ENCODE measurements around the gene STMN3. TPM values are rescaled to one million over a fixed set of nuclear protein-coding genes. Genes with fewer than 3 reads are reported as not detected.
"Not testable (repeated sequence)": the region's sequence is repeated elsewhere in the genome, so short reads cannot be mapped to it uniquely, and the experiment has no call there.

The STMN3 gene
- total RNA-seq, 4 donors from 2014 or later: 7.6 to 17.4 (median 12.0) TPM

- ATAC-seq (ENCODE audit: low FRiP score) (no peak), DNase-seq (ENCODE audit: low spot score) (no peak)
- no peak for TF ChIP-seq CTCF (IDR thresholded peaks at IDR 0.05)
These were observed 16.2 kb downstream of the STMN3 start for GRCh38 chr20:63636752-63637628.

GRCh38 chr20:63635431-63636141, 17.6 kb downstream of the STMN3 start:
- no peak for TF ChIP-seq CTCF (IDR thresholded peaks at IDR 0.05)
- DNase-seq (ENCODE audit: low spot score): no peak
- no peak for ATAC-seq (ENCODE audit: low FRiP score)

DNA sequence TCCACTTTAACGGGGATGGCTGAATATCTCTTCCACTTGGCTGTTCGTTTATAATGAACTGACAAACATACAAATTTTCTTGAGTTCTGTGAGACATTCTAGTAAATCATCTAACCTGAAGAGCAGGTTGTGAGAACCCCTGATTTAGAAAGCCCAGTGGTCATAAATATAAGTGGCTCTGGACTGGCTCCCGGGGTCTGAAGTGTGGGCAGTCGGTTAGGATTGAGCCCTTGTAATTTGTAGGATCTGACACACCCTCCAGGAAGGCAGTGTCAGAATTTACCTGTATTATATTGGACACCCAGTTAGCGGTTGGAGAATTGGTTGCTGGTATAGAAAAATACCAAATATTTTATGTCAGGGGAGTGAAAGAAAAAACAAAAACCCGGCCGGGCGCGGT, 19.5 kb downstream of the STMN3 start:
- no peak for TF ChIP-seq CTCF (IDR thresholded peaks at IDR 0.05)
- DNase-seq (ENCODE audit: low spot score) (no peak), ATAC-seq (ENCODE audit: low FRiP score) (no peak)

DNA sequence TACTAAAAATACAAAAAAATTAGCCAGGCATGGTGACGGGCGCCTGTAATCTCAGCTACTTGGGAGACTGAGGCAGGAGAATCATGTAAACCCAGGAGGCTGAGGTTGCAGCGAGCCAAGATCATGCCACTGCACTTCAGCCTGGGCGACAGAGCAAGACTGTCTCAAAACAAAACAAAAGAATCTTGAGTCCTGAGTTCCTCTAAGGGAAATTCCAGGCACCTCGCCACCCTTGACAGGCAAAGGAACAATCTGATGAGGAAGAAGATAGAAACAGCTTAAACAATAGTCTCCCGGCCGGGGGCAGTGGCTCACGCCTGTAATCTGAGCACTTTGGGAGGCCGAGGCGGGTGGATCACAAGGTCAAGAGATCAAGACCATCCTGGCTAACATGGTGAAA, 21.8 kb downstream of the STMN3 start:
- not testable (repeated sequence) for DNase-seq (ENCODE audit: low spot score); ATAC-seq (ENCODE audit: low FRiP score)

GRCh38 chr20:63630956-63631355, 22.3 kb downstream of the STMN3 start:
- DNase-seq (ENCODE audit: low spot score); ATAC-seq (ENCODE audit: low FRiP score): not testable (repeated sequence)

GRCh38 chr20:63628246-63628975, 24.8 kb downstream of the STMN3 start:
- DNase-seq (ENCODE audit: low spot score): no peak
- TF ChIP-seq CTCF (IDR thresholded peaks at IDR 0.05): no peak
- peak; percentile 37 for ATAC-seq (ENCODE audit: low FRiP score)

DNA sequence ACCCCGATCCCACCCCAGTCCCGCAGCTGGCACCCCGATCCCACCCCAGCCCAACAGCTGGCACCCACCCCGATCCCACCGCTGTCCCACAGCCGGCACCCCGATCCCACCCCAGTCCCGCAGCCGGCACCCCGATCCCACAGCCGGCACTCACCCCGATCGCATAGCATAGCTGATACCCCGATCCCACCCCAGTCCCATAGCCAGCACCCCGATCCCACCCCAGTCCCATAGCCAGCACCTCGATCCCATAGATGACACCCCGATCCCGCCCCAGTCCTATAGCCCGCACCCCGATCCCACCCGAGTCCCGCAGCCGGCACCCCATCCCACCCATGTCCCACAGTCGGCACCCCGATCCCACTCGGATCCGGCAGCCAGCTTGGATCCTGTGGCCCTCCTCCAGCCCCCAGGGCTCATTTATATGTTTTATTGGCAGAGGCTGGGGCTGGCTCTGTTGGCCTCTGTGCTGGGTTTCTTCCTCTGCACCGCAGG, 25.4 kb downstream of the STMN3 start:
- DNase-seq (ENCODE audit: low spot score) (no peak), ATAC-seq (ENCODE audit: low FRiP score) (peak; percentile 4)
- no peak for TF ChIP-seq CTCF (IDR thresholded peaks at IDR 0.05)

All from omental fat pad (tissue), 4 donors.